GM11168 (cell line): ENCODE measurements around the gene FABP2.
"Not testable (repeated sequence)": the region's sequence is repeated elsewhere in the genome, so short reads cannot be mapped to it uniquely, and the experiment has no call there.

Source experiments
- in situ Hi-C: fragments of 300-500 bp; cut with MboI; formaldehyde crosslinking; loops from one replicate; pipeline ENCODE4 v1.12.0; 2022; ENCODE audit warnings: low sequenced_read_pairs; ENCODE audit not compliant: unreplicated experiment

The FABP2 gene

GRCh38 chr4:119321921-119322687, at the start of gene FABP2:
TSS of gene FABP2 (minus strand) at chr4:119322138. CDS start at chr4:119322102, 36 bp downstream.
- in situ Hi-C loops: no loop called here

GRCh38 chr4:119370951-119371683, 49.2 kb upstream of the FABP2 start:
- in situ Hi-C loops: not testable (repeated sequence)

GRCh38 chr4:119370392-119370791, 48.5 kb upstream of the FABP2 start:
- in situ Hi-C loops: not testable (repeated sequence)

- in situ Hi-C loops: not testable (repeated sequence)
These were observed 44.9 kb upstream of the FABP2 start for GRCh38 chr4:119366802-119367201.

- in situ Hi-C loops: not testable (repeated sequence)
These were observed 42.3 kb upstream of the FABP2 start for GRCh38 chr4:119364203-119364602.

- in situ Hi-C loops: not testable (repeated sequence)
These were observed 41.4 kb upstream of the FABP2 start for GRCh38 chr4:119363372-119363771.

- in situ Hi-C loops: not testable (repeated sequence)
These were observed 40.5 kb upstream of the FABP2 start for GRCh38 chr4:119362413-119362812.

- in situ Hi-C loops: not testable (repeated sequence)
These were observed 37.9 kb upstream of the FABP2 start for GRCh38 chr4:119359873-119360272.

- in situ Hi-C loops: not testable (repeated sequence)
These were observed 34.9 kb upstream of the FABP2 start for GRCh38 chr4:119356796-119357195.

- in situ Hi-C loops: not testable (repeated sequence)
These were observed 34.1 kb upstream of the FABP2 start for GRCh38 chr4:119356041-119356440.

- in situ Hi-C loops: not testable (repeated sequence)
These were observed 31.4 kb upstream of the FABP2 start for GRCh38 chr4:119353364-119353763.

GRCh38 chr4:119348169-119348568, 26.2 kb upstream of the FABP2 start:
- in situ Hi-C loops: not testable (repeated sequence)

GRCh38 chr4:119343293-119343692, 21.4 kb upstream of the FABP2 start:
- in situ Hi-C loops: not testable (repeated sequence)

GRCh38 chr4:119339895-119340294, 18.0 kb upstream of the FABP2 start:
- in situ Hi-C loops: not testable (repeated sequence)

GRCh38 chr4:119337010-119337409, 15.1 kb upstream of the FABP2 start:
- in situ Hi-C loops: no loop called here

- in situ Hi-C loops: not testable (repeated sequence)
These were observed 14.5 kb upstream of the FABP2 start for GRCh38 chr4:119336332-119336979.

GRCh38 chr4:119329835-119330620, 8.1 kb upstream of the FABP2 start:
- in situ Hi-C loops: no loop called here

GRCh38 chr4:119328695-119329094, 6.8 kb upstream of the FABP2 start:
- in situ Hi-C loops: no loop called here

GRCh38 chr4:119317990-119318389, 3.9 kb downstream of the FABP2 start:
- in situ Hi-C loops: loop anchor here (10.0 kb wide), 1 partner anchor 177 kb away; no protein-coding TSS in a partner anchor

- in situ Hi-C loops: loop anchor here (10.0 kb wide), 1 partner anchor 180 kb away; no protein-coding TSS in a partner anchor
These were observed 6.9 kb downstream of the FABP2 start for GRCh38 chr4:119315036-119315435.
